Fibroblast of pulmonary artery (primary cell): ENCODE measurements around the gene AXDND1.
A peak's percentile ranks its signal among the peaks of the same experiment; 100 is the strongest.
"Not testable (repeated sequence)": the region's sequence is repeated elsewhere in the genome, so short reads cannot be mapped to it uniquely, and the experiment has no call there.

ENCODE experiments used
- DNase-seq: peaks from one replicate; pipeline ENCODE4 v3.0.0-alpha.2; 2010; ENCODE audit warnings: low read depth
- H3K4me3 ChIP-seq: replicated peaks from 2 replicates; pipeline ENCODE4 v1.5.1; 2011; ENCODE audit warnings: low read depth, mild to moderate bottlenecking, control low read depth, low read length, moderate library complexity
- TF ChIP-seq, protein P1 (sequence below): IDR thresholded peaks from 2 replicates; pipeline ENCODE4 v1.5.1; 2011; ENCODE audit warnings: mild to moderate bottlenecking, control low read depth, low read length, inconsistent platforms; ENCODE audit errors: missing control alignments

Gene AXDND1

DNA sequence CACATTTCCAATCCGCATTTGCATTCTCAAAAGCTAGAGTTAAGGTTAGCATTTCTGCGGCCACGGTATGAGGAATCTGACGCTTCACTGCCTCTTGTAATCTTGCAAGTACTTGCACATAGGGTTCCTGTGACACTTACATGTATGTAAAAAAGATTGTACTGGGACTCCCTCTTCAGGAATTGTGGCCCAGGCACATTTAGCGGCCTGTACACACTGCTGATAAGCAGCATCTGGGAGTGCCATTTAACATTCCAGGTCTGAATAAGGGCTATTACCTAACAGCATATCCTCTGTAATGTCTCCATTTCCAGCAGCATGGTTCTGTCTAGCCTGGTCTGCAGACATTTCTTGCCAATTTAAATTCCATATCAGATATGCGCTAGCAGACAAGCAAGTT is 75.7 kb downstream of the AXDND1 start:
- no peak for DNase-seq
- TF ChIP-seq, protein P1, sequence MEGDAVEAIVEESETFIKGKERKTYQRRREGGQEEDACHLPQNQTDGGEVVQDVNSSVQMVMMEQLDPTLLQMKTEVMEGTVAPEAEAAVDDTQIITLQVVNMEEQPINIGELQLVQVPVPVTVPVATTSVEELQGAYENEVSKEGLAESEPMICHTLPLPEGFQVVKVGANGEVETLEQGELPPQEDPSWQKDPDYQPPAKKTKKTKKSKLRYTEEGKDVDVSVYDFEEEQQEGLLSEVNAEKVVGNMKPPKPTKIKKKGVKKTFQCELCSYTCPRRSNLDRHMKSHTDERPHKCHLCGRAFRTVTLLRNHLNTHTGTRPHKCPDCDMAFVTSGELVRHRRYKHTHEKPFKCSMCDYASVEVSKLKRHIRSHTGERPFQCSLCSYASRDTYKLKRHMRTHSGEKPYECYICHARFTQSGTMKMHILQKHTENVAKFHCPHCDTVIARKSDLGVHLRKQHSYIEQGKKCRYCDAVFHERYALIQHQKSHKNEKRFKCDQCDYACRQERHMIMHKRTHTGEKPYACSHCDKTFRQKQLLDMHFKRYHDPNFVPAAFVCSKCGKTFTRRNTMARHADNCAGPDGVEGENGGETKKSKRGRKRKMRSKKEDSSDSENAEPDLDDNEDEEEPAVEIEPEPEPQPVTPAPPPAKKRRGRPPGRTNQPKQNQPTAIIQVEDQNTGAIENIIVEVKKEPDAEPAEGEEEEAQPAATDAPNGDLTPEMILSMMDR: no peak
- H3K4me3 ChIP-seq: no peak overlapping the region

DNA sequence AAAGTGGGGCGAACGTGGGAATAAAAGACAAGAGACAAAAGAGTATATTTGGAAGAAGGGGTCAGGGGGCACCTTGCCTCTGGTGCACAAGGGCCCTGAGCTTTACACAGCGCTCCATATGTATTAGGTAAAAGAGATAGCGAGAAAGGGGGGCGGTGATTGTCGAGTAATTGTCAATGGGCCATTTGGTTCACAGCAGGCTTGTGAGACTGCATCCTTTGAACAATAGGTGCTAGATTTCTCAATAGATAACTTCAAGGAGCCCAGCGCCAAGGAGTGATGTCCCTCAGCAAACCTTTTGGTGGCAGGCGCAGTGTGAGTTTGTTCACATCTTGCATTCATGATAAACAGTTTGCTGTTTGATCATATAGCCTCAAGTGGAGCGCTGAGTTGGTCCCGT is 77.1 kb downstream of the AXDND1 start:
- H3K4me3 ChIP-seq, DNase-seq: not testable (repeated sequence)

DNA sequence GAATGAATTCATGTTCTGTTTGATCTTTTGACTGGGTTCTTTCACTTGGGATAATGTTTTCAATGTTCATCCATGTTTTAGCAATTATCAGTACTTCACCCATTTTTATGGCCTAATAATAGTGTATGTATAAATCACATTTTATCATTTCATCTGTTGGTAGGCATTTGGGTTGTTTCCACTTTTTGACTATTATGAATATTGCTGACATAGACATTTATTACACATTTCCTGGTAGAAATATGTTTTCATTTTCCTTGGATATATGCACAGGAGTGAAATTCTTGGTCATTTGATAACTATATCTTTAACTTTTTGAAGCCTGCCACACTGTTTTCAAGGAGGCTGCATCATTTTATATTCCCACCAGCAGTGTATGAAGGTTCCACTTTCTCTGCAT is 79.8 kb downstream of the AXDND1 start:
- H3K4me3 ChIP-seq: no peak overlapping the region
- no peak for DNase-seq
- TF ChIP-seq, protein P1: no peak

DNA sequence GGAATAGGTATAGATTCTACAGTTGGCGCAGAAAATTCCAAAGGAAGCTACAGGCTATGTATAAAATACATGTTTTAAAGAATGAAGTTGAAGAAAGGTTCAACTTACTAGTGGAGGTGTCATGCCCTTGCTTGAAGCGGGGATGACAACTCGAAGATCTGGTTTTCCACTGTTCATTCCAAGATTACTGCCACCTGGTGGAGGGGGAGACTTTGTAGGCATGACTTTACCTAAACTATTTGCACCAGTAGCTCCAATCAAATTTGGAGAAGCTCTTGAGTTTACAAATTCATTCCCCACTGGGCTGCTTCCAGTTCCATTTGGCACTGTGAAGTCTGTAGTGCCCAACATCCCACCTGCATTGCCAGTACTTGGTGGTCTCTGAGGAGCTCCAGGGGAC is 81.7 kb downstream of the AXDND1 start:
- DNase-seq: peak; percentile 8
- TF ChIP-seq, protein P1: peak; percentile 29
- H3K4me3 ChIP-seq: no peak overlapping the region

DNA sequence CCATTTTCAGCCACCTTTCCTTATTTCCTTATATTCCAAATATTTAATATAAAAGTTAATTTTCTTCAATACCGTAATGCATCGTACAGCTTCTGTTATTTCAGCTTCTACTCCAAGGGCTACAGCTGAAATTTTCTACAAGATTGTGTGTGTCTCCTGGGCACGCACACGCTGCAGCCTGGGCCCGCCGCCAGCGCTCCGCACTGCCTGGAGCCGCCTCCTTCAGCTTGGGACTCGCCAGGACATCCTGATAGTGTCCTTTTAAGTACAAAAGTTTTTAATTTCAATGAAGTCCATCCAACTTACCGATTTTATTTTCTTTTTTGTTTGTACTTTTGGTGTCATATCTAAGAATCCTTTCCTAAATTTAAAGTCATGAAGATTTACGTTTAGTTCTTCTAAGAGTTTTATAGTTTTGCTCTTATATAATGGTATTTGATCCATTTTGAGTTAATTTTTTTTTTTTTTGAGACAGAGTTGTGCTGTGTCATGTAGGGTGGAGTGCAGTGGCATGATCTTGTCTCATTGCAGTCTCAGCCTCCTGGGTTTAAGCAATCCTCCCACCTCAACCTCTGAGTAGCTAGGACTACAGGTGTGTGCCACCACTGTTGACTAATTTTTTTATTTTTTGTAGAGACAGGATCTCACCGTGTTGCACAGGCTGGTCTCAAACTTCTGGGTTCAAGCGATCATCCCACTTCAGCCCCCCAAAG is 82.8 kb downstream of the AXDND1 start:
- TF ChIP-seq, protein P1: no peak
- DNase-seq: no peak
- H3K4me3 ChIP-seq: no peak overlapping the region

DNA sequence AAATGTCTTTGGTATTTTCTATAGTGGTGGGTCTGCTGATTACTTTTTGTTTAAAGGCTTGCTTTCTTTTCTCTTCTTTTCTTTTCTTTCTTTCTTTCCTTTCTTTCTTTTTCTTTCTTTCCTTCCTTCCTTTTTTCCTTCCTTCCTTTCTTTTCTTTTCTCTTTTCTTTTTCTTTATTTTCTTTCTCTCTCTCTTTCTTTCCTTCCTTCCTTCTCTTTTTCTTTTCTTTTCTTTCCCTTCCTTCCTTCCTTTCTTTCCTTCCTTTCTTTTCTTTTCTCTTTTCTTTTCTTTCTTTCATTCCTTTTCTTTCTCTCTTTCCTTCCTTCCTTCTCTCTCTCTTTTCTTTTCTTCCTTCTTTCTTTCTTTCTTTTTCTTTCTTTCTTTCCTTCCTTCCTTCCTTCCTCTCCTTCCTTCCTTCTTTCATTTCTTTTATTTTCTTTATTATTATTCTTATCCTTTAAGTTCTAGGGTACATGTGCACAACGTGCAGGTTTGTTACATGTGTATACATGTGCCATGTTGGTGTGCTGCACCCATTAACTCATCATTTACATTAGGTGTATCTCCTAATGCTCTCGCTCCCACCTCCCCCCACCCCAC is 93.9 kb downstream of the AXDND1 start:
- not testable (repeated sequence) for DNase-seq, H3K4me3 ChIP-seq

DNA sequence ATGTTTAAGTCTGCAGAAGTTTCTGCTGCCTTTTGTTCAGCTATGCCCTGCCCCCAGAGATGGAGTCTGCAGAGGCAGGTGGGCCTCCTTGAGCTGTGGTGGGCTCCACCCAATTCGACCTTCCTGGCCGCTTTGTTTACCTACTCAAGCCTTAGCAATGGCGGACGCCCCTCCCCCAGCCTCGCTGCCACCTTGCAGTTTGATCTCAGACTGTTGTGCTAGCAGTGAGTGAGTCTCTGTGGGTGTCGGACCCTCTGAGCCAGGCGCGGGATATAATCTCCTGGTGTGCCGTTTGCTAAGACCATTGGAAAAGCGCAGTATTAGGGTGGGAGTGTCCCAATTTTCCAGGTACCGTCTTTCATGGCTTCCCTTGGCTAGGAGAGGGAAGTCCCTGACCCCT is 99.9 kb downstream of the AXDND1 start:
- not testable (repeated sequence) for DNase-seq

DNA sequence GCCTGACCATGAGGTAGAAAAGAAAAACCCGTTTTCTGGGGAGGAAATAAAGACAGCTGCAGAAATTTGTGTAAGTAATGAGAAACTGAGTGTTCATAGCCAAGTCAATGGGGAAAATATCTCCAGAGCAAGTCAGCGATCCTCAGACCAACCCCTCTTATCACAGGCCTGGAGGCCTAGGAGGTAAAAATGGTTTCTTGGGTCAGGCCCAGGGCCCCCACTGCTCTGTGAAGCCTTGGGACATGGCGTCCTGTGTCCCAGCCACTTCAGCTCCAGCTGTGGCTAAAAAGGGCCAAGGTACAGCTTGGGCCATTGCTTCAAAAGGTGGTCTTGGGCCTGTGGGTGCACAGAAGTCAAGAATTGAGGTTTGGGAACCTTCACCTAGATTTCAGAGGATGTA is 108.9 kb downstream of the AXDND1 start:
- TF ChIP-seq, protein P1: no peak
- DNase-seq: no peak
- H3K4me3 ChIP-seq: no peak overlapping the region

More for the DNA sequence above, 99.9 kb downstream of the AXDND1 start:
- H3K4me3 ChIP-seq: not testable (repeated sequence)
